ENCODE data around the gene ARL6IP5. TPM values are rescaled to one million over a fixed set of nuclear protein-coding genes. Genes with fewer than 3 reads are reported as not detected.

Gene ARL6IP5
- total and polyA plus RNA-seq, 2 donors (not counting 3 experiments of a cell fraction or from before 2014, with no cell fraction given) = 96.9 to 116 TPM

- DNase-seq (ENCODE audit: low read depth, low spot score) (no peak), FAIRE-seq (no peak)
- Histone ChIP-seq H3K9me3 (replicated peaks; ENCODE audit: control insufficient read depth, insufficient read depth, low read length) (no peaks in the 10 kb centered on the region), H4K20me1 (replicated peaks; ENCODE audit: control insufficient read depth, extremely low read depth, insufficient read depth, low read length) (no peaks in the 10 kb centered on the region), H2AFZ (ENCODE audit: low read depth, low read length) (no peak overlapping the region), H3K79me2 (ENCODE audit: control insufficient read depth, insufficient read depth, low read length) (peaks cover under 1% of the 10 kb centered on the region), H3K4me3 (replicated peaks in 1 of 3; ENCODE audit: insufficient read depth in 1 of 3, low read depth in 1 of 3, low read length in 3 of 3) (no peak overlapping the region), H3K9me1 (replicated peaks; ENCODE audit: control insufficient read depth, extremely low read depth, insufficient read depth, low read length) (no peaks in the 10 kb centered on the region), H3K4me1 (ENCODE audit: control insufficient read depth, extremely low read depth, insufficient read depth, low read length) (peaks cover 11% of the 10 kb centered on the region), H3K9ac (replicated peaks; ENCODE audit: extremely low read depth, insufficient read depth, low read length) (no peak overlapping the region), H3K27me3 (ENCODE audit: control insufficient read depth in 2 of 2, insufficient read depth in 2 of 2, low read length in 2 of 2) (no peaks in the 10 kb centered on the region), H3K36me3 (ENCODE audit: control insufficient read depth in 2 of 2, extremely low read depth in 1 of 2, insufficient read depth in 2 of 2, low read length in 2 of 2) (peaks cover 14 to 15% of the 10 kb centered on the region in 2 experiments), H3K27ac (ENCODE audit: insufficient read depth, low read depth, low read length) (no peak overlapping the region), H3K4me2 (ENCODE audit: insufficient read depth, low read length) (no peak overlapping the region)
- ChIA-PET CTCF (interaction anchor here (0.7 to 4.0 kb wide), 5 partner anchors 11 to 78 kb away, joined by 3 to 17 read pairs (median 4); no protein-coding TSS in a partner anchor), POLR2A (no interaction called here)
- TSS peak; percentile 26 for BruUV-seq (replicated peaks)
- dilution Hi-C loops (cut with MboI; ENCODE audit: extremely low pct_ligation_motif_present, low sequenced_read_pairs) (no loop called here), intact Hi-C loops (cut with micrococcal nuclease) (no loop called here)
- no peak for TF ChIP-seq MAX (IDR thresholded peaks at IDR 0.05; ENCODE audit: insufficient read depth, insufficient read length)
- no peak for TF ChIP-seq POLR2AphosphoS5 (IDR thresholded peaks at IDR 0.05; ENCODE audit: insufficient read depth, low read depth, low read length)
- TF ChIP-seq JUN (IDR thresholded peaks at IDR 0.05; ENCODE audit: borderline replicate concordance, insufficient read depth, insufficient read length, low read depth) = no peak
- TF ChIP-seq FOS (IDR thresholded peaks at IDR 0.05; ENCODE audit: borderline replicate concordance, insufficient read depth, low read length) = no peak
- TF ChIP-seq EZH2 (IDR thresholded peaks at IDR 0.05; ENCODE audit: borderline replicate concordance, low read depth, low read length, severe bottlenecking) = no peak
- TF ChIP-seq POLR2A (IDR thresholded peaks at IDR 0.05; ENCODE audit: low read depth, low read length) = no peak
- no peak for TF ChIP-seq MYC (IDR thresholded peaks at IDR 0.05; ENCODE audit: low read depth, low read length)
- no peak for TF ChIP-seq GATA2 (IDR thresholded peaks at IDR 0.05; ENCODE audit: insufficient read depth, insufficient read length, low read depth, low read length)
- TF ChIP-seq, protein P1, sequence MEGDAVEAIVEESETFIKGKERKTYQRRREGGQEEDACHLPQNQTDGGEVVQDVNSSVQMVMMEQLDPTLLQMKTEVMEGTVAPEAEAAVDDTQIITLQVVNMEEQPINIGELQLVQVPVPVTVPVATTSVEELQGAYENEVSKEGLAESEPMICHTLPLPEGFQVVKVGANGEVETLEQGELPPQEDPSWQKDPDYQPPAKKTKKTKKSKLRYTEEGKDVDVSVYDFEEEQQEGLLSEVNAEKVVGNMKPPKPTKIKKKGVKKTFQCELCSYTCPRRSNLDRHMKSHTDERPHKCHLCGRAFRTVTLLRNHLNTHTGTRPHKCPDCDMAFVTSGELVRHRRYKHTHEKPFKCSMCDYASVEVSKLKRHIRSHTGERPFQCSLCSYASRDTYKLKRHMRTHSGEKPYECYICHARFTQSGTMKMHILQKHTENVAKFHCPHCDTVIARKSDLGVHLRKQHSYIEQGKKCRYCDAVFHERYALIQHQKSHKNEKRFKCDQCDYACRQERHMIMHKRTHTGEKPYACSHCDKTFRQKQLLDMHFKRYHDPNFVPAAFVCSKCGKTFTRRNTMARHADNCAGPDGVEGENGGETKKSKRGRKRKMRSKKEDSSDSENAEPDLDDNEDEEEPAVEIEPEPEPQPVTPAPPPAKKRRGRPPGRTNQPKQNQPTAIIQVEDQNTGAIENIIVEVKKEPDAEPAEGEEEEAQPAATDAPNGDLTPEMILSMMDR (IDR thresholded peaks at IDR 0.05; ENCODE audit: extremely low read depth in 1 of 2, insufficient read depth in 1 of 2, low read depth in 1 of 2, low read length in 2 of 2) = no peak
Observed at GRCh38 chr3:69105320-69105719, 20.6 kb downstream of the ARL6IP5 start.
